Upper lobe of left lung (tissue), 4 donors: ENCODE results near the gene CPPED1.

Source experiments
- CTCF ChIP-seq, 6 experiments: fragments of 450-650 bp in 4 of 6; fragments of 200-600 bp in 2 of 6; sonication (generic) in 2 of 6; IDR thresholded peaks; one replicate each; pipeline ENCODE4 v1.5.1; 2016 to 2019; ENCODE audit warnings: antibody characterized with exemption in 6 of 6
- EP300 ChIP-seq, 4 donors: sonication (generic); formaldehyde crosslinking; IDR thresholded peaks; one replicate each; pipeline ENCODE4 v1.5.1; 2017; ENCODE audit warnings: antibody characterized with exemption in 4 of 4, control low read depth in 2 of 4

- TF ChIP-seq CTCF (IDR thresholded peaks at IDR 0.05): no peak
- no peak for TF ChIP-seq EP300 (IDR thresholded peaks at IDR 0.05)
Measured at GRCh38 chr16:12669908-12670307, 133.8 kb downstream of the CPPED1 start.
